PFSK-1 (cell line): ENCODE measurements around the gene MEA1.
A peak's percentile ranks its signal among the peaks of the same experiment; 100 is the strongest.

Source experiments
- POLR2AphosphoS5 ChIP-seq: IDR thresholded peaks from 2 replicates; pipeline ENCODE4 v1.6.1; 2012; ENCODE audit warnings: low read depth, mild to moderate bottlenecking, control low read depth, low read length, moderate library complexity
- TAF1 ChIP-seq: IDR thresholded peaks from 2 replicates; pipeline ENCODE4 v1.6.1; 2012; ENCODE audit warnings: low read length, control low read depth, borderline replicate concordance; ENCODE audit not compliant: insufficient read depth

DNA sequence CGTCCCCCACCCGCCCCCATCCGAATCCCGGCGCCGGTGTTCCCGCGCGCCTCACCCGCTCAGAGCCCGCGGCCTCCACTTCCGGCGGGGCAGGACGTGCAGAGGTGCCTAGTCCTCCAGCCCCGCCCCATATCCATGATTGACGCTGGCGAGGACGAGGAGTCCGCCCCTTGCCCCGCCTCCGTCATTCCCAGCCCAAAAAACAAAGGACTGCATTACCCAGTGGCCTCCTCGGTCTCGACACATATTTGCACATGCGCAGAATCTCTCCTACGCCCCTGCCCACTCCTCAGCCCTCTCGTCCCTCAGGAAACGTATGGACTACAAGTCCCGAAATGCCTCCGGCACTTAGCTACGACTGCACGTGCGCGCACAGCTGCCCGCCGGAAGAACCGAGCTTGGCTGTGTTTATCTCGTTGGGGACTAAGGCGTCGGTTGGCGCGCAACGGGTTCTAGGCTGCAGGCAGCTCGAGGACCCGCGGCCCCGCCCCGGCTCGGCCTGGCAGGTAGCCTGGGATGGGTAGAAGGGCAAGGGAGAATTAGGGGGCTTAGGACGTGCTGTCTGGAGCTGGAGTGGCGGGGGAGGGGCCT is at the start of gene MEA1, which contains the start of gene KLHDC3:
- peak; percentile 64 for TF ChIP-seq POLR2AphosphoS5
- peak; percentile 65; the same call in 1 of the 2 replicates for TF ChIP-seq TAF1
